ENCODE measurements around the gene SCP2.

SCP2 gene

GRCh38 chr1:52904927-52905698, 22.0 kb upstream of the SCP2 start:
- no peaks in the 10 kb centered on the region for H4K20me1 ChIP-seq

GRCh38 chr1:52906135-52906603, 20.9 kb upstream of the SCP2 start:
- Histone ChIP-seq H3K4me1 (peaks cover 10% of the 10 kb centered on the region), H3K27me3 (no peaks in the 10 kb centered on the region), H3K4me2 (no peak overlapping the region), H4K20me1 (no peaks in the 10 kb centered on the region), H3K27ac (no peak overlapping the region), H3K9ac (no peak overlapping the region), H3K9me3 (no peaks in the 10 kb centered on the region), H3K4me3 (no peak overlapping the region), H3K36me3 (no peaks in the 10 kb centered on the region)
- TF ChIP-seq Cebpa-rat (IDR thresholded peaks at IDR 0.05) = no peak

More at GRCh38 chr1:52904927-52905698, 22.0 kb upstream of the SCP2 start:
- H3K27ac ChIP-seq = 0 out of 2 replicates have a peak overlapping the region, but pooled peaks have one; percentile 38
- H3K27me3 ChIP-seq = no peaks in the 10 kb centered on the region
- no peak overlapping the region for H3K4me3 ChIP-seq
- H3K4me2 ChIP-seq = no peak overlapping the region
- H3K9me3 ChIP-seq = no peaks in the 10 kb centered on the region
- no peak for TF ChIP-seq Cebpa-rat (IDR thresholded peaks at IDR 0.05)
- no peak overlapping the region for H3K9ac ChIP-seq
- H3K4me1 ChIP-seq = peaks cover 10% of the 10 kb centered on the region
- no peaks in the 10 kb centered on the region for H3K36me3 ChIP-seq

- no peaks in the 10 kb centered on the region for H3K27me3 ChIP-seq
- no peak overlapping the region for H3K9ac ChIP-seq
- H3K4me1 ChIP-seq = peaks cover 10% of the 10 kb centered on the region
- no peaks in the 10 kb centered on the region for H3K9me3 ChIP-seq
- no peak overlapping the region for H3K27ac ChIP-seq
- no peaks in the 10 kb centered on the region for H3K36me3 ChIP-seq
- no peak overlapping the region for H3K4me3 ChIP-seq
- H3K4me2 ChIP-seq = no peak overlapping the region
- H4K20me1 ChIP-seq = no peaks in the 10 kb centered on the region
- no peak for TF ChIP-seq Cebpa-rat (IDR thresholded peaks at IDR 0.05)
These were observed 19.8 kb upstream of the SCP2 start for GRCh38 chr1:52907068-52907811.

GRCh38 chr1:52907812-52908153, 19.3 kb upstream of the SCP2 start:
- no peak overlapping the region for H3K27ac ChIP-seq
- TF ChIP-seq Cebpa-rat (IDR thresholded peaks at IDR 0.05) = no peak
- H3K4me3 ChIP-seq = no peak overlapping the region
- peaks cover 10% of the 10 kb centered on the region for H3K4me1 ChIP-seq
- no peaks in the 10 kb centered on the region for H3K27me3 ChIP-seq
- H3K36me3 ChIP-seq = no peaks in the 10 kb centered on the region
- no peak overlapping the region for H3K9ac ChIP-seq
- H3K9me3 ChIP-seq = no peaks in the 10 kb centered on the region
- no peak overlapping the region for H3K4me2 ChIP-seq
- H4K20me1 ChIP-seq = no peaks in the 10 kb centered on the region

- H3K9ac ChIP-seq = no peak overlapping the region
- H3K4me2 ChIP-seq = no peak overlapping the region
- no peaks in the 10 kb centered on the region for H3K36me3 ChIP-seq
- H3K9me3 ChIP-seq = no peaks in the 10 kb centered on the region
- H4K20me1 ChIP-seq = no peaks in the 10 kb centered on the region
- no peak for TF ChIP-seq Cebpa-rat (IDR thresholded peaks at IDR 0.05)
- no peaks in the 10 kb centered on the region for H3K27me3 ChIP-seq
- H3K4me1 ChIP-seq = peaks cover 15% of the 10 kb centered on the region
- H3K4me3 ChIP-seq = no peak overlapping the region
- no peak overlapping the region for H3K27ac ChIP-seq
These were observed 15.5 kb upstream of the SCP2 start for GRCh38 chr1:52911541-52911940.

- Histone ChIP-seq H3K4me1 (peaks cover 29% of the 10 kb centered on the region), H3K36me3 (no peaks in the 10 kb centered on the region), H3K4me3 (no peak overlapping the region), H4K20me1 (no peaks in the 10 kb centered on the region), H3K4me2 (no peak overlapping the region), H3K27ac (no peak overlapping the region), H3K27me3 (no peaks in the 10 kb centered on the region), H3K9me3 (no peaks in the 10 kb centered on the region), H3K9ac (no peak overlapping the region)
- no peak for TF ChIP-seq Cebpa-rat (IDR thresholded peaks at IDR 0.05)
These were observed 14.1 kb upstream of the SCP2 start for GRCh38 chr1:52913014-52913413.

- Histone ChIP-seq H3K4me1 (peaks cover 30% of the 10 kb centered on the region), H3K9ac (no peak overlapping the region), H3K36me3 (no peaks in the 10 kb centered on the region), H3K9me3 (no peaks in the 10 kb centered on the region), H3K4me3 (no peak overlapping the region), H3K27me3 (no peaks in the 10 kb centered on the region), H3K4me2 (no peak overlapping the region), H4K20me1 (no peaks in the 10 kb centered on the region), H3K27ac (no peak overlapping the region)
- TF ChIP-seq Cebpa-rat (IDR thresholded peaks at IDR 0.05) = no peak
These were observed 13.5 kb upstream of the SCP2 start for GRCh38 chr1:52913537-52913936.

GRCh38 chr1:52914463-52914862, 12.6 kb upstream of the SCP2 start:
- Histone ChIP-seq H3K4me1 (peaks cover 30% of the 10 kb centered on the region), H3K36me3 (no peaks in the 10 kb centered on the region), H3K27ac (no peak overlapping the region), H3K4me2 (no peak overlapping the region), H3K9me3 (no peaks in the 10 kb centered on the region), H3K9ac (no peak overlapping the region), H3K27me3 (no peaks in the 10 kb centered on the region), H3K4me3 (no peak overlapping the region), H4K20me1 (no peaks in the 10 kb centered on the region)
- no peak for TF ChIP-seq Cebpa-rat (IDR thresholded peaks at IDR 0.05)

GRCh38 chr1:52915211-52915854, 11.7 kb upstream of the SCP2 start:
- no peak overlapping the region for H3K9ac ChIP-seq
- H3K4me2 ChIP-seq = peak overlapping the region; percentile 1; the same call in 1 of the 2 replicates
- peaks cover 30% of the 10 kb centered on the region for H3K4me1 ChIP-seq
- H3K27ac ChIP-seq = no peak overlapping the region
- no peaks in the 10 kb centered on the region for H3K9me3 ChIP-seq
- H3K27me3 ChIP-seq = no peaks in the 10 kb centered on the region
- no peaks in the 10 kb centered on the region for H4K20me1 ChIP-seq
- TF ChIP-seq Cebpa-rat (IDR thresholded peaks at IDR 0.05) = no peak
- H3K36me3 ChIP-seq = no peaks in the 10 kb centered on the region
- H3K4me3 ChIP-seq = no peak overlapping the region

GRCh38 chr1:52915855-52916220, 11.2 kb upstream of the SCP2 start:
- H3K27ac ChIP-seq = no peak overlapping the region
- H3K4me2 ChIP-seq = no peak overlapping the region
- H3K9me3 ChIP-seq = peaks cover 3% of the 10 kb centered on the region; the same call in 1 of the 2 replicates
- H3K9ac ChIP-seq = no peak overlapping the region
- no peak for TF ChIP-seq Cebpa-rat (IDR thresholded peaks at IDR 0.05)
- peaks cover 2% of the 10 kb centered on the region; the same call in 1 of the 2 replicates for H3K27me3 ChIP-seq
- H3K36me3 ChIP-seq = no peaks in the 10 kb centered on the region
- no peak overlapping the region for H3K4me3 ChIP-seq
- no peaks in the 10 kb centered on the region for H4K20me1 ChIP-seq
- peaks cover 30% of the 10 kb centered on the region for H3K4me1 ChIP-seq

All from BLaER1 (cell line).